Astrocyte (in vitro differentiated cells and primary cell): Measurements from ENCODE around the gene SNAPC1. TPM values are rescaled to one million over a fixed set of nuclear protein-coding genes. Genes with fewer than 3 reads are reported as not detected.

Source experiments
- DNase-seq: peaks from one replicate; pipeline ENCODE4 v3.0.0-alpha.2; 2010; ENCODE audit warnings: low read depth
- FAIRE-seq: peaks from 2 replicates; lab custom pipeline; 2011; peaks lifted over from hg19 to GRCh38; lab: Jason Lieb, UNC
- H2AFZ ChIP-seq: 2 replicates; pipeline ENCODE4 v1.6.0; 2012; ENCODE audit warnings: low read depth, low read length, inconsistent platforms
- H3K27ac ChIP-seq: 2 replicates; pipeline ENCODE4 v1.5.1; 2011; ENCODE audit warnings: low read depth, low read length, inconsistent platforms
- H3K27me3 ChIP-seq: 2 replicates; pipeline ENCODE4 v1.6.0; 2011; ENCODE audit warnings: low read length, inconsistent platforms; ENCODE audit not compliant: insufficient read depth
- H3K36me3 ChIP-seq: 2 replicates; pipeline ENCODE4 v1.5.1; 2011; ENCODE audit warnings: low read length, inconsistent platforms; ENCODE audit not compliant: insufficient read depth
- H3K4me1 ChIP-seq: 2 replicates; pipeline ENCODE4 v1.5.1; 2011; ENCODE audit warnings: low read length, inconsistent platforms; ENCODE audit not compliant: insufficient read depth
- H3K4me2 ChIP-seq: 2 replicates; pipeline ENCODE4 v1.6.0; 2012; ENCODE audit warnings: low read length, inconsistent platforms
- H3K4me3 ChIP-seq: 2 replicates; pipeline ENCODE4 v1.5.1; 2011; ENCODE audit warnings: low read depth, mild to moderate bottlenecking, low read length, inconsistent platforms; ENCODE audit not compliant: insufficient read depth
- H3K79me2 ChIP-seq: 2 replicates; pipeline ENCODE4 v1.6.0; 2012; ENCODE audit warnings: mild to moderate bottlenecking, low read length, inconsistent platforms; ENCODE audit not compliant: insufficient read depth
- H3K9ac ChIP-seq: 2 replicates; pipeline ENCODE4 v1.6.0; 2012; ENCODE audit warnings: mild to moderate bottlenecking, low read length, inconsistent platforms
- H3K9me3 ChIP-seq: 2 replicates; pipeline ENCODE4 v1.5.1; 2012; ENCODE audit warnings: low read depth, mild to moderate bottlenecking, low read length, inconsistent platforms; ENCODE audit not compliant: insufficient read depth
- H4K20me1 ChIP-seq: 2 replicates; pipeline ENCODE4 v1.6.0; 2012; ENCODE audit warnings: low read length, inconsistent platforms; ENCODE audit not compliant: insufficient read depth
- H3K27ac Mint-ChIP-seq: one replicate; pipeline ENCODE4 v1.8.0; 2021; ENCODE audit warnings: mild to moderate bottlenecking, mixed read lengths; ENCODE audit not compliant: unreplicated experiment
- H3K27me3 Mint-ChIP-seq: one replicate; pipeline ENCODE4 v1.8.0; 2021; ENCODE audit warnings: low read depth, mixed read lengths; ENCODE audit not compliant: unreplicated experiment
- H3K36me3 Mint-ChIP-seq: one replicate; pipeline ENCODE4 v1.8.0; 2021; ENCODE audit warnings: low read depth, mixed read lengths; ENCODE audit not compliant: unreplicated experiment
- H3K4me1 Mint-ChIP-seq: one replicate; pipeline ENCODE4 v1.8.0; 2021; ENCODE audit warnings: low read depth, mixed read lengths; ENCODE audit not compliant: unreplicated experiment
- H3K4me3 Mint-ChIP-seq: one replicate; pipeline ENCODE4 v1.8.0; 2021; ENCODE audit warnings: mild to moderate bottlenecking, moderate library complexity, mixed read lengths; ENCODE audit not compliant: unreplicated experiment
- H3K9me3 Mint-ChIP-seq: one replicate; pipeline ENCODE4 v1.8.0; 2021; ENCODE audit warnings: mild to moderate bottlenecking, mixed read lengths; ENCODE audit not compliant: unreplicated experiment
- EZH2 ChIP-seq: IDR thresholded peaks from 2 replicates; pipeline ENCODE4 v1.6.1; 2012; ENCODE audit warnings: mild to moderate bottlenecking, low read length, inconsistent platforms; ENCODE audit not compliant: insufficient read depth
- total RNA-seq: library from RNA; stranded (reverse); gene quantifications from 2 replicates; pipeline ENCODE4 v1.2.1, GENCODE V29; 2021
- TF ChIP-seq, protein P1 (sequence below): IDR thresholded peaks from 2 replicates; pipeline ENCODE4 v1.5.1; 2011; ENCODE audit warnings: low read depth, mild to moderate bottlenecking, inconsistent platforms, low read length, moderate library complexity; ENCODE audit not compliant: insufficient read depth

SNAPC1 gene
- total RNA-seq, 1 donor from 2014 or later, result 14.1 TPM

DNA sequence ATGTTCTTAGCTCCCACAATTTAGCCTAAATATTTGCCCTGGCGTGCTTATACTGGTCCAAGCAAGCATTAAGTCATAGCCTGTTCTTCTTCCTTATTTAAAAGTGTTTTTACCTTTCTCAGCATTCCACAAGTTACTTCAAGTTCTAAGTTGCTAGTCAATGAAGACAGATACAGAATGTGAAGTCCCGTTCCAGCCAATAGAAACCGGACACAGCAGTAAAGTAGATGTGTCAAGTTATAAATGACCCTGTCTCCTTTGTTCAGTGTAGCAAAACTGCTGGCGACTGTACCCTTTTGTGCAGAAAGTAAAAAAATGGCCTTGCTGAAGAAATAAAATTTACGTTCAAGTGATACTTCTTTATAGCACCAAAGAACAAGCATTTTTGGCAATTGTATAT is 3.9 kb downstream of the SNAPC1 start:
- TF ChIP-seq, protein P1, sequence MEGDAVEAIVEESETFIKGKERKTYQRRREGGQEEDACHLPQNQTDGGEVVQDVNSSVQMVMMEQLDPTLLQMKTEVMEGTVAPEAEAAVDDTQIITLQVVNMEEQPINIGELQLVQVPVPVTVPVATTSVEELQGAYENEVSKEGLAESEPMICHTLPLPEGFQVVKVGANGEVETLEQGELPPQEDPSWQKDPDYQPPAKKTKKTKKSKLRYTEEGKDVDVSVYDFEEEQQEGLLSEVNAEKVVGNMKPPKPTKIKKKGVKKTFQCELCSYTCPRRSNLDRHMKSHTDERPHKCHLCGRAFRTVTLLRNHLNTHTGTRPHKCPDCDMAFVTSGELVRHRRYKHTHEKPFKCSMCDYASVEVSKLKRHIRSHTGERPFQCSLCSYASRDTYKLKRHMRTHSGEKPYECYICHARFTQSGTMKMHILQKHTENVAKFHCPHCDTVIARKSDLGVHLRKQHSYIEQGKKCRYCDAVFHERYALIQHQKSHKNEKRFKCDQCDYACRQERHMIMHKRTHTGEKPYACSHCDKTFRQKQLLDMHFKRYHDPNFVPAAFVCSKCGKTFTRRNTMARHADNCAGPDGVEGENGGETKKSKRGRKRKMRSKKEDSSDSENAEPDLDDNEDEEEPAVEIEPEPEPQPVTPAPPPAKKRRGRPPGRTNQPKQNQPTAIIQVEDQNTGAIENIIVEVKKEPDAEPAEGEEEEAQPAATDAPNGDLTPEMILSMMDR, result no peak
- no peak for TF ChIP-seq EZH2
- Histone ChIP-seq H3K27ac (no peak overlapping the region), H3K36me3 (peaks cover 14% of the 10 kb centered on the region), H4K20me1 (peaks cover 13% of the 10 kb centered on the region), H3K4me3 (no peak overlapping the region), H3K4me1 (peaks cover 17% of the 10 kb centered on the region), H3K9me3 (no peaks in the 10 kb centered on the region), H3K27me3 (no peaks in the 10 kb centered on the region), H3K9ac (no peak overlapping the region), H2AFZ (no peak overlapping the region), H3K4me2 (peak overlapping the region; percentile 97), H3K79me2 (peaks cover 50% of the 10 kb centered on the region)
- no peak for DNase-seq
- no peaks in the 10 kb centered on the region for H3K27me3 Mint-ChIP-seq
- peak overlapping the region; percentile 30 for H3K4me3 Mint-ChIP-seq
- no peak overlapping the region for H3K27ac Mint-ChIP-seq
- peaks cover 19% of the 10 kb centered on the region for H3K4me1 Mint-ChIP-seq
- no peaks in the 10 kb centered on the region for H3K9me3 Mint-ChIP-seq
- FAIRE-seq, result no peak
- H3K36me3 Mint-ChIP-seq, result no peaks in the 10 kb centered on the region

DNA sequence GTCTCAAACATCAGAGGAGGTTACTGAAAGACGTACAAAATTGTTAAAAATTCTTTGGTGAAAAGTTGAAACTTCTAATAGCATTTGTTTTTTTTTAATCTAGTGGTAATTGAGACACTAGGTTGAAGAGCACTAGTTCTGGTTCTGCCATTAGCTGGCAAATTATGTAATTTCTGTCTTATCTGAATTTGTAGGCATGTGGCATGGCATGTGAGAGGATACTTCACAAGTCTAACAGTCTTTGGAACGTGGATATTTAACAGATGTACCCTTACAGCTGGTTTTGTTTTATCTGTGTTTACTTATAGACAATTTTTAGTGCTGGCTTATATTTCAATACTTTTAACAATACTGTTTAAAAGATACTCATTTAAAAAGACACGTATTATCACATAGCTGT is 6.0 kb downstream of the SNAPC1 start:
- peaks cover 12% of the 10 kb centered on the region for H4K20me1 ChIP-seq
- peaks cover 17% of the 10 kb centered on the region for H3K36me3 ChIP-seq
- no peak overlapping the region for H3K4me2 ChIP-seq
- FAIRE-seq, result no peak
- H3K4me1 ChIP-seq, result peaks cover 12% of the 10 kb centered on the region
- H2AFZ ChIP-seq, result no peak overlapping the region
- Mint-ChIP-seq H3K9me3 (no peaks in the 10 kb centered on the region), H3K27me3 (no peaks in the 10 kb centered on the region), H3K4me1 (peaks cover 12% of the 10 kb centered on the region), H3K36me3 (no peaks in the 10 kb centered on the region), H3K27ac (no peak overlapping the region), H3K4me3 (no peak overlapping the region)
- H3K79me2 ChIP-seq, result peaks cover 39% of the 10 kb centered on the region
- TF ChIP-seq, protein P1, result no peak
- TF ChIP-seq EZH2, result no peak
- no peak overlapping the region for H3K9ac ChIP-seq
- H3K9me3 ChIP-seq, result no peaks in the 10 kb centered on the region
- H3K4me3 ChIP-seq, result no peak overlapping the region
- no peak overlapping the region for H3K27ac ChIP-seq
- DNase-seq, result no peak
- no peaks in the 10 kb centered on the region for H3K27me3 ChIP-seq

DNA sequence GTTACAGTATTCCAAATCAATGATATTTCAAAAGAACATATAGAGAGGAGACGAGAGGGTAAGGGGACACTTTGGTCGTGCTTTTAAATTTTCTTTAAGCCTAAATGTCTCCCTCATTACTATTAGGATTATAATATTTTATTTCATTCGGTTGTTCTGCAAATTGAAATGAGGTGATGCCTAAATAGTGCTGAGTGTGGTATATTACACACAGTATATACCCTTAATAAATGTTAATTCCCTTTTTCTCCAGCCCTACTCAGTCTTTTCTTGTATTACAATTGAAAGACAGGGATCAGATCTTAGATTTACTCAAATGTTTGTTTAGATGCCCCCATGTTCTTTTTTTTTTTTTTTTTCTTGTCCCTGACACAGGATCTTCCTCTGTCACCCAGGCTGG is 7.7 kb downstream of the SNAPC1 start:
- TF ChIP-seq EZH2, result no peak
- TF ChIP-seq, protein P1, result no peak
- Histone ChIP-seq H3K27ac (no peak overlapping the region), H3K27me3 (no peaks in the 10 kb centered on the region), H3K9ac (no peak overlapping the region), H3K9me3 (no peaks in the 10 kb centered on the region), H3K4me2 (no peak overlapping the region), H3K36me3 (peaks cover 17% of the 10 kb centered on the region), H3K4me1 (peaks cover 5% of the 10 kb centered on the region), H3K4me3 (no peak overlapping the region), H4K20me1 (peaks cover 9% of the 10 kb centered on the region), H2AFZ (no peak overlapping the region), H3K79me2 (peaks cover 23% of the 10 kb centered on the region)
- FAIRE-seq, result no peak
- Mint-ChIP-seq H3K4me1 (peaks cover 10% of the 10 kb centered on the region), H3K9me3 (no peaks in the 10 kb centered on the region), H3K36me3 (peaks cover 1% of the 10 kb centered on the region), H3K27ac (no peak overlapping the region), H3K4me3 (no peak overlapping the region), H3K27me3 (no peaks in the 10 kb centered on the region)
- no peak for DNase-seq
